ENCODE results near the gene CCL3.
A peak's percentile ranks its signal among the peaks of the same experiment; 100 is the strongest.
"Not testable (repeated sequence)": the region's sequence is repeated elsewhere in the genome, so short reads cannot be mapped to it uniquely, and the experiment has no call there.

The CCL3 gene

DNA sequence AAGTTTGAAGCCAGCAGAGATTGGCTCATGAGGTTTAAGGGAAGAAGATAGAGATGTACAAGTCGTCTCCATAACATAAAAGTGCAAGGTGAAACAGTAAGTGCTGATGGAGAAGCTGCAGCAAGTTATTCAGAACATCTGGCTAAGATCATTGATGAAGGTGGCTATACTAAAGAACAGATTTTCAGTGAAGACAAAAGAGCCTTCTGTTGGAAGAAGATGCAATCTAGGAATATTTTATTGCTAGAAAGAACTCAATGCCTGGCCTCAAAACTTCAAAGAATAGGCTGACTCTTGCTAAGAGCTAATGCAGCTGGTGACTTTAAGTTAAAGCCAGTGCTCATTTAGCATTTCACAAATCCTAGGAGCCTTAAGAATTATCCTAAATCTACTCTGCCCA is 39.7 kb upstream of the CCL3 start:
- Histone ChIP-seq H3K27ac (ENCODE audit: low read depth, low read length) (no peak overlapping the region), H3K36me3 (ENCODE audit: control insufficient read depth in 5 of 5, insufficient read depth in 5 of 5, low read length in 5 of 5) (no peaks in the 10 kb centered on the region), H3K27me3 (ENCODE audit: control insufficient read depth in 5 of 5, insufficient read depth in 4 of 5, low read length in 5 of 5) (peaks cover 0 to 5% (median 0%) of the 10 kb centered on the region in 5 donors), H3K9me3 (ENCODE audit: control insufficient read depth in 5 of 5, low read length in 5 of 5) (peaks cover 5 to 21% (median 17%) of the 10 kb centered on the region in 5 donors), H3K4me3 (ENCODE audit: low read depth in 1 of 5, low read length in 5 of 5) (no peak overlapping the region), H3K9ac (ENCODE audit: low read length in 5 of 5) (no peak overlapping the region), H3K4me1 (ENCODE audit: control insufficient read depth in 5 of 5, insufficient read depth in 5 of 5, low read length in 5 of 5) (peaks cover 0 to 16% (median 0%) of the 10 kb centered on the region in 5 donors)

DNA sequence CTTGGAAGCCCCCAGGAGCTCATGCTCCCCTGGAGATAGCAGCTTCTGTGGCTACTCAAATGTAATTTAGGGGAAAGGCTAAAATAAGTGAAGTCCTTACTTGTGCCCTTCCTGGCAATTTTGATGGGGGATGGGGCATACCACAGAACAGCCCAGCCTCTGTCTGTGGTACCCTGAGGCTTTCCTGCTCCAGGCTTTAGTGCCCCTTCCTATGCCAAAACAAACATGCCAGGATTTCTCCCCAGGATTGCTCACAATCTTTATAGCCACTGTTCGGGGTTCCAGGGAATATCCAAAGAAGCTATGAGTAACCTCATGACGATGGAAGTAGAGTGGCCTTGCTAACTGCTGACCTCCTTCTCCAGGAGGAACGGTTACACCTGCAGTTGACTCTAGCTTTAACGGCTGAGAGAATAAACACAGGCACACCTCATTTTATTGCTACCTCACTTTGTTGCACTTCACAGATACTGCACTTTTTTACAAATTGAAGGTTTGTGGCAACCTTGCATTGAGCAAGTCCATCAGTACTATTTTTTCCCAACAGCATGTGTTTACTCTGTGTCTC is 38.6 kb upstream of the CCL3 start:
- Histone ChIP-seq H3K4me1 (ENCODE audit: control insufficient read depth in 5 of 5, insufficient read depth in 5 of 5, low read length in 5 of 5) (peaks cover 0 to 11% (median 0%) of the 10 kb centered on the region in 5 donors), H3K9ac (ENCODE audit: low read length in 5 of 5) (no peak overlapping the region), H3K27ac (ENCODE audit: low read depth, low read length) (no peak overlapping the region), H3K27me3 (ENCODE audit: control insufficient read depth in 5 of 5, insufficient read depth in 4 of 5, low read length in 5 of 5) (peaks cover 0 to 5% (median 0%) of the 10 kb centered on the region in 5 donors), H3K9me3 (ENCODE audit: control insufficient read depth in 5 of 5, low read length in 5 of 5) (peaks cover 5 to 21% (median 17%) of the 10 kb centered on the region in 5 donors), H3K4me3 (ENCODE audit: low read depth in 1 of 5, low read length in 5 of 5) (no peak overlapping the region), H3K36me3 (ENCODE audit: control insufficient read depth in 5 of 5, insufficient read depth in 5 of 5, low read length in 5 of 5) (no peaks in the 10 kb centered on the region)

DNA sequence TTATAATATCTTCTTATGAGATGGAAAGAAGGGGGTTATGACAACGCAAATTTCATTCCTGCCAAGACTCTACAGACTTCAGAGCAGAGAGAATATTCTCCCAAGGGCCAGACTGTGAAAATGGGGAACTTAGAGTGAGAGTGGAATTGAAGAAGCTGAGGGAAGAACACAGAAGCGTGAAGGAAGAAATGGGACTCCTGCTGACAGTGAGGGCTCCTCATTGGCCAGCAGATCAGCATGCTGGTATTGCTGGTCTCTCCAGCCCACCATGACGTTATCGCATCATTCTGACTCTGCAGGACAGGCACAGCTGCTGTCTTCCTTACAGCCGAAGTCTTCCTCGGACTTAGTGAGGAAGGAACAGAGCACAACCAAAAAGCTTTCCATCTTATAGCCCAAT is 38.0 kb upstream of the CCL3 start:
- Histone ChIP-seq H3K4me3 (ENCODE audit: low read depth in 1 of 5, low read length in 5 of 5) (no peak overlapping the region), H3K9ac (ENCODE audit: low read length in 5 of 5) (no peak overlapping the region), H3K27ac (ENCODE audit: low read depth, low read length) (no peak overlapping the region), H3K27me3 (ENCODE audit: control insufficient read depth in 5 of 5, insufficient read depth in 4 of 5, low read length in 5 of 5) (peaks cover 0 to 5% (median 0%) of the 10 kb centered on the region in 5 donors), H3K36me3 (ENCODE audit: control insufficient read depth in 5 of 5, insufficient read depth in 5 of 5, low read length in 5 of 5) (no peaks in the 10 kb centered on the region), H3K4me1 (ENCODE audit: control insufficient read depth in 5 of 5, insufficient read depth in 5 of 5, low read length in 5 of 5) (peaks cover 0 to 5% (median 0%) of the 10 kb centered on the region in 5 donors), H3K9me3 (ENCODE audit: control insufficient read depth in 5 of 5, low read length in 5 of 5) (peaks cover 5 to 21% (median 17%) of the 10 kb centered on the region in 5 donors)

DNA sequence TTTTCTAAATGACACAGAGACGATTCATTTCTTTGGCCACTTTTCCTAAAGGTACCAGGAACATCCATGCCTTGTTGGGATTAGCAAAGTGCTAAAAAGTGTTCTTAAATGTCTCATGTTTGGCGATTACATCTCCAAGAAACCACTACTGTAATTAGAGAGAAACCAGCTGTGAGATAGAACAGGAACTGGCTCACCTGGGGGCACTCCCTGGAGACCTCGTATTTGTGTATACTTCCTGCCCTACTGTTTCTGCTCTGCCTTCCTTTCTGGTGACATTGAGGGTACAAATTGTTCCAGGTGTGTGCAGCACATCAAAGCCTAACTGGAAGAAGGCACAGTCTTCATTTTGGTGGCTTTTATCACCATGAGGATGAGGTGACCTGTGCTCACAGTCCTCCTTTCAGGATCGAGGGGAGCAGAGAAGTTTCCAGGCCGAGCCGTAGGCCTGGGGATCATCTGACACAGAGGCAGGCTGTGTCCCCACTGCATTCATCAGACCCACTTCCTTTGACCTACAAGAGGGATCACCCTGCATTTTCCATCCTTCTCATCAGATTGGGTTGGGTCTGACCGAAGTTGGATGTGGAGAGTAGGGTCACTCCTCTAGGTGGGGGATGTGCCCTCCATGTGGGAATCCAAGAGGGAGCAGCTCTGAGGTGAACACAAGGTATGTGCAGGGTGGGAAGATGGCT is 37.4 kb upstream of the CCL3 start:
- Histone ChIP-seq H3K4me1 (ENCODE audit: control insufficient read depth in 5 of 5, insufficient read depth in 5 of 5, low read length in 5 of 5) (no peaks in the 10 kb centered on the region), H3K27ac (ENCODE audit: low read depth, low read length) (no peak overlapping the region), H3K36me3 (ENCODE audit: control insufficient read depth in 5 of 5, insufficient read depth in 5 of 5, low read length in 5 of 5) (no peaks in the 10 kb centered on the region), H3K27me3 (ENCODE audit: control insufficient read depth in 5 of 5, insufficient read depth in 4 of 5, low read length in 5 of 5) (peaks cover 0 to 5% (median 0%) of the 10 kb centered on the region in 5 donors), H3K9ac (ENCODE audit: low read length in 5 of 5) (no peak overlapping the region), H3K9me3 (ENCODE audit: control insufficient read depth in 5 of 5, low read length in 5 of 5) (peaks cover 5 to 21% (median 17%) of the 10 kb centered on the region in 5 donors), H3K4me3 (ENCODE audit: low read depth in 1 of 5, low read length in 5 of 5) (no peak overlapping the region)

DNA sequence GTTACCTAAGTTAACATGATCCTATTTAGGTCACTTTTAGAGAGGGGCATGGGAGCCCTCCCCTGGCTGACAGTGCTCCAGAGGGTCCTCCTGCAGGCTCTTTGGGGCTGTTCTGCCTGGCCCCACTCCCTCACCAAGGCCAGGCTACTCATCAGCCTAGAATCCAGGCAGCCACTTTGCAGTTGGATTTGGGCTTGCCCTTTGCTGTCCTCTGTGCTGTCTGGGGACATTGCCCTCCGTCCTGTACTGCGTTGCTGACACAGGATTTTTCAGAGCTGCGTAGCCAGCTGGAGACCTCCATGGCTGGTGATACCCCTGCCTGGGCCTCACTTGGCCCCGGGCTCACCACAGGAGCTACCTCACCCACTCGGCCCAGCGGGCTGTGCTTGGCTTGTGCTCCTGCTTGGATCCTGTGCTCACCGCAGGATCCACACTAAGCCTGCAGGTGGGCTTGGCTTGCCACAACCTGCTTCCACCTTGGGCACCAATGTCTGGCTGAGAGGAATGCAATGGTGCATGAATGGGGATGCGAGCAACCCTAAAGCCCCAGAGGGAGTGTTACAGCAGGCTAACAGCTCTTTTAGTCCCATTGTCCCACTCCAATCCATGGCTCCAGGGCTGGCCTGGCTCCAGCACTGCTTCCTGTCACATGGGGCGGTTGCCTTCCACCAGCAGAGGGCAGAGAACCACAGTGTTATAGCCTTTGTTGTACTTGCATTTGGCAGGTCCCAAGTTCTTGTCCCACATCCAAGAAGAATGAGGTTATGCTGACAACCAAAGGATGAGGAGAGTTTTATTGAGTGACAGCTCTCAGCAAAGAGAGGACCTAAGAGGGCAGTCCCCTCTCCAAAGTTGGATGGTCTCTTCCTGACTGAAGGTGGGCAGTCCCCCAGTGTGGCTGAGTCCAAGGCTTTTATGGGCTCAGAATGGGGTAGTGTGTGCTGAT is 35.2 kb upstream of the CCL3 start:
- Histone ChIP-seq H3K27me3 (ENCODE audit: control insufficient read depth in 5 of 5, insufficient read depth in 4 of 5, low read length in 5 of 5) (peaks cover 0 to 5% (median 0%) of the 10 kb centered on the region in 5 donors), H3K4me3 (ENCODE audit: low read depth in 1 of 5, low read length in 5 of 5) (peak overlapping the region in 3 of 5 donors; percentile 7 to 27 (median 17))

DNA sequence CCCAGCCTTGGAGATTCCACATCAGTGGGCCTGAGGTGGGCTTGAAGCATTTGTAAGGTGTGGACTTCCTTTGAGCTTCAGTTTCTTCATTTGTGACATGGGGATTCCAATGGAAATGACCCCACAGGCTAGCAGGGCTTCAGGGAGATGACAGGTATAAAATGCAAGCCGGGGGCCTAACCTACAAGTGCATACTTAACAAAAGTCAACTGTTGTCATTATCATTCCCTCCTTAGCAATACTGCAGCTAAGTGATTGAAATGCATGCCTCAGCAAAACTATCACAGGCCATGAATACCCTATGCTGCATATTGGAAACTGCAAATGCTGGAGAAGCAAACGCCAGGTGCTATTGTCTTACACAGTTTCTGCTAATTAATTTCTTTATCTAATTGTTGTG is 33.5 kb upstream of the CCL3 start:
- Histone ChIP-seq H3K4me1 (ENCODE audit: control insufficient read depth in 5 of 5, insufficient read depth in 5 of 5, low read length in 5 of 5) (no peaks in the 10 kb centered on the region), H3K4me3 (ENCODE audit: low read depth in 1 of 5, low read length in 5 of 5) (no peak overlapping the region), H3K9ac (ENCODE audit: low read length in 5 of 5) (no peak overlapping the region), H3K9me3 (ENCODE audit: control insufficient read depth in 5 of 5, low read length in 5 of 5) (peaks cover 5 to 21% (median 19%) of the 10 kb centered on the region in 5 donors), H3K36me3 (ENCODE audit: control insufficient read depth in 5 of 5, insufficient read depth in 5 of 5, low read length in 5 of 5) (no peaks in the 10 kb centered on the region), H3K27me3 (ENCODE audit: control insufficient read depth in 5 of 5, insufficient read depth in 4 of 5, low read length in 5 of 5) (peaks cover 0 to 5% (median 0%) of the 10 kb centered on the region in 5 donors), H3K27ac (ENCODE audit: low read depth, low read length) (no peak overlapping the region)

More for the DNA sequence above, 35.2 kb upstream of the CCL3 start:
- H3K4me1 ChIP-seq (ENCODE audit: control insufficient read depth in 5 of 5, insufficient read depth in 5 of 5, low read length in 5 of 5) = no peaks in the 10 kb centered on the region
- no peak overlapping the region for H3K27ac ChIP-seq (ENCODE audit: low read depth, low read length)
- no peak overlapping the region for H3K9ac ChIP-seq (ENCODE audit: low read length in 5 of 5)
- H3K9me3 ChIP-seq (ENCODE audit: control insufficient read depth in 5 of 5, low read length in 5 of 5) = peaks cover 5 to 21% (median 19%) of the 10 kb centered on the region in 5 donors
- H3K36me3 ChIP-seq (ENCODE audit: control insufficient read depth in 5 of 5, insufficient read depth in 5 of 5, low read length in 5 of 5) = no peaks in the 10 kb centered on the region

DNA sequence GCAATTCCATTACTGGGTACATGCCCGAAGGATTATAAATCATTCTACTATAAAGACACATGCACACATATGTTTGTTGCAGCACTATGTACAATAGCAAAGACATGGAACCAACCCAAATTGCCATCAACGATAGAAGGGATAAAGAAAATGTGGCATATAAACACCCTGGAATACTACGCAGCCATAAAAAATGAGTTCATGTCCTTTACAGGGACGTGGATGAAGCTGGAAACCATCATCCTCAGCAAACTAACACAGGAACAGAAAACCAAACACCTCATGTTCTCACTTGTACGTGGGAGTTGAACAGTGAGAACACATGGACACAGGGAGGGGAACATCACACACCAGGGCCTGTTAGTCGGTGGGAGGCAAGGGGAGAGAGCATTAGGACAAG is 31.2 kb upstream of the CCL3 start:
- not testable (repeated sequence) for H3K27me3 ChIP-seq (ENCODE audit: control insufficient read depth in 5 of 5, insufficient read depth in 4 of 5, low read length in 5 of 5); H3K4me1 ChIP-seq (ENCODE audit: control insufficient read depth in 5 of 5, insufficient read depth in 5 of 5, low read length in 5 of 5); H3K27ac ChIP-seq (ENCODE audit: low read depth, low read length); H3K4me3 ChIP-seq (ENCODE audit: low read depth in 1 of 5, low read length in 5 of 5); H3K9ac ChIP-seq (ENCODE audit: low read length in 5 of 5); H3K36me3 ChIP-seq (ENCODE audit: control insufficient read depth in 5 of 5, insufficient read depth in 5 of 5, low read length in 5 of 5)
- peaks cover 5 to 18% (median 15%) of the 10 kb centered on the region in 5 donors for H3K9me3 ChIP-seq (ENCODE audit: control insufficient read depth in 5 of 5, low read length in 5 of 5)

DNA sequence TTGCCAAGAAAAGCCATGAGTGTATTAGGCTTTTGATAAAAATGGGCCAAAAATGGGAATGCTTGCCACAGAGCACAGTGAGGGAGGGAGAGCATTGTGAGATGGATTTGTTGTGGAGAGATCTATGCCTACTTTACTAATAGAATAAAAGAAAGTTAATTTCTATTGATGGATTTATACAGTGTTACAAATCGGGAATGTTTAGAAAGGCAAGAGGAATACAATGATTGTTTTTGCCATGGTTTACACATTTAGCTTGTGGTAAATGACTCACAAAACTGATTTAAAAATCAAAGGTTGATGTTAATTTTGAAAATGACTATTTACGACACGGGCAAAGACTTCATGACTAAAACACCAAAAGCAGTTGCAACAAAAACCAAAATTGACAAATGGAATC is 30.3 kb upstream of the CCL3 start:
- no peak overlapping the region for H3K9ac ChIP-seq (ENCODE audit: low read length in 5 of 5)
- no peak overlapping the region for H3K27ac ChIP-seq (ENCODE audit: low read depth, low read length)
- no peaks in the 10 kb centered on the region for H3K36me3 ChIP-seq (ENCODE audit: control insufficient read depth in 5 of 5, insufficient read depth in 5 of 5, low read length in 5 of 5)
- peaks cover 0 to 4% (median 0%) of the 10 kb centered on the region in 5 donors for H3K27me3 ChIP-seq (ENCODE audit: control insufficient read depth in 5 of 5, insufficient read depth in 4 of 5, low read length in 5 of 5)
- no peaks in the 10 kb centered on the region for H3K4me1 ChIP-seq (ENCODE audit: control insufficient read depth in 5 of 5, insufficient read depth in 5 of 5, low read length in 5 of 5)
- no peak overlapping the region for H3K4me3 ChIP-seq (ENCODE audit: low read depth in 1 of 5, low read length in 5 of 5)
- H3K9me3 ChIP-seq (ENCODE audit: control insufficient read depth in 5 of 5, low read length in 5 of 5) = peaks cover 3 to 9% (median 6%) of the 10 kb centered on the region in 5 donors

DNA sequence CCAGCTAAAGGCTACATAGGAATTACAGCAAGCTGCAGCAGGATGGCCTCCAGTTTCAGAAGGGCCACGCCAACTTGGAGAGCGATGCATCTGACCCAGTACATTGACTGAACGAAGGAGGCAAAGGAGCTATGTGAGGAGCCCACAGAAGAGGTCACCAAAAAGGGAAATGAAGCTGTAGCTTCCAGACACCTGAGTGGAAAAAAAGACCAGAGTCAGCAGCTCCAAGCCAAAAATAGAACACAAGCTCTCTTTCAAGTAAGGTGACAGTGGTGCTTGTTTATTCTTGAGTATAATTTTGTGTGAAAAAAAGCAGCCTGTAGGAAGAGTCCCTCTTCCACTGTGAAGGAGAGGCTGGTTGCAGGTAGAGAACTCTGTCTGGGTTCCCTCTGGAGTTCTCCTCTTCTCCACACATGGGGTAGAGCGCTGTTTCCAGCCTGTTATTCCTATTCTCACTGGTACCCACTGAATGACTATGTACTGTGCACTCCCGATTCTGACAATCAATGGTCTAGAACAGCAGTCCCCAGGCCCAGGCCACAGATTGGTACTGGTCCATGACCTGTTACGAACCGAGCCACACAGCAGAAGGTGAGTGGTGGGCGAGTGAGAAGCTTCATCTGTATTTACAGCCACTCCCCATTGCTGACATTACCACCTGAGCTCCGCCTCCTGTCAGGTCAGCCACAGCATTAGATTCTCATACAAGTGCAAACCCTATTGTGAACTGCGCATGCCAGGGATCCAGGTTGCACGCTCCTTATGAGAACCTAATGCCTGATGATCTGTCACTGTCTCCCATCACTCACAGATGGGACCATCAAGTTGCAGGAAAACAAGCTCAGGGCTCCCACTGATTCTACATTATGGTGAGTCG is 28.8 kb upstream of the CCL3 start:
- no peaks in the 10 kb centered on the region for H3K4me1 ChIP-seq (ENCODE audit: control insufficient read depth in 5 of 5, insufficient read depth in 5 of 5, low read length in 5 of 5)
- H3K36me3 ChIP-seq (ENCODE audit: control insufficient read depth in 5 of 5, insufficient read depth in 5 of 5, low read length in 5 of 5) = no peaks in the 10 kb centered on the region
- peaks cover 0 to 3% (median 0%) of the 10 kb centered on the region in 5 donors for H3K27me3 ChIP-seq (ENCODE audit: control insufficient read depth in 5 of 5, insufficient read depth in 4 of 5, low read length in 5 of 5)
- no peak overlapping the region for H3K27ac ChIP-seq (ENCODE audit: low read depth, low read length)
- no peak overlapping the region for H3K4me3 ChIP-seq (ENCODE audit: low read depth in 1 of 5, low read length in 5 of 5)
- no peak overlapping the region for H3K9ac ChIP-seq (ENCODE audit: low read length in 5 of 5)
- H3K9me3 ChIP-seq (ENCODE audit: control insufficient read depth in 5 of 5, low read length in 5 of 5) = peaks cover 0 to 4% (median 0%) of the 10 kb centered on the region in 5 donors

Measured in subcutaneous abdominal adipose tissue (tissue), 5 donors.